GM19455 (cell line): ENCODE measurements around the gene ATAD5.
"Not testable (repeated sequence)": the region's sequence is repeated elsewhere in the genome, so short reads cannot be mapped to it uniquely, and the experiment has no call there.

Experiments
- ATAC-seq: cut with Tn5 transposase; IDR thresholded peaks from one replicate; pipeline ENCODE4 v1.9.1; 2021; ENCODE audit not compliant: unreplicated experiment

ATAD5 gene

DNA sequence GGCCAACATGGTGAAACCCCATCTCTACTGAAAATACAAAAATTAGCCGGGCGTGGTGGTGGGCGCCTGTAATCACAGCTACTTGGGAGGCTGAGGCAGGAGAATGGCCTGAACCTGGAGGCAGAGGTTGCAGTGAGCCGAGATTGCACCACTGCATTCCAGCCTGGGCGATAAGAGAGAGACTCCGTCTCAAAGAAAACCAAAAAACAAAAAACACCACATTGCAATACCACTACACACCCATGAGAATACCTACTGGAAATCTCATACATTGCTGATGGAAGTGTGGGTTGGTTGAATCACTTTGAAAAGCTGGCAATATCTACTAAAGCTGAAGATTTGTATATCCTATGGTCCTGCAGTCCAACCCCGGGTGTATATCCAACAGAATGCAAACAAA, 78.4 kb downstream of the ATAD5 start:
- ATAC-seq: not testable (repeated sequence)

DNA sequence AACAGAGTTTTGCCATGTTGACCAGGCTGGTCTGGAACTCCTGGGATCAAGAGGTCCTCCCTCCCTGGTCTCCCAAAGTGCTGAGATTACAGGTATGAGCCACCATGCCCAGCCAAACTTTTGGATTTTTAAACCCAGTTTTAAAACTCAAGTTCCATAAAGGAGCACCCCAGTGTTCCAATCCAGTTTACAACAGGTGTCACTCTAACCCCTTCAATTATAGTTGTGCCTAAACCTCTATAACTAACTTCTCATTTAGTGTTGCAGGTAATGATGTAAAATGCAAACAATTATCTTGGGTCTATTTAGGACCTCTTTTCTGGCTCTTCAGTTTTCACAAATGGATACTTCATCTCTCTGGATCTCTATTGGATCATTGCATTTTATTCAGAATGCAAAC, 82.2 kb downstream of the ATAD5 start:
- ATAC-seq: no peak

DNA sequence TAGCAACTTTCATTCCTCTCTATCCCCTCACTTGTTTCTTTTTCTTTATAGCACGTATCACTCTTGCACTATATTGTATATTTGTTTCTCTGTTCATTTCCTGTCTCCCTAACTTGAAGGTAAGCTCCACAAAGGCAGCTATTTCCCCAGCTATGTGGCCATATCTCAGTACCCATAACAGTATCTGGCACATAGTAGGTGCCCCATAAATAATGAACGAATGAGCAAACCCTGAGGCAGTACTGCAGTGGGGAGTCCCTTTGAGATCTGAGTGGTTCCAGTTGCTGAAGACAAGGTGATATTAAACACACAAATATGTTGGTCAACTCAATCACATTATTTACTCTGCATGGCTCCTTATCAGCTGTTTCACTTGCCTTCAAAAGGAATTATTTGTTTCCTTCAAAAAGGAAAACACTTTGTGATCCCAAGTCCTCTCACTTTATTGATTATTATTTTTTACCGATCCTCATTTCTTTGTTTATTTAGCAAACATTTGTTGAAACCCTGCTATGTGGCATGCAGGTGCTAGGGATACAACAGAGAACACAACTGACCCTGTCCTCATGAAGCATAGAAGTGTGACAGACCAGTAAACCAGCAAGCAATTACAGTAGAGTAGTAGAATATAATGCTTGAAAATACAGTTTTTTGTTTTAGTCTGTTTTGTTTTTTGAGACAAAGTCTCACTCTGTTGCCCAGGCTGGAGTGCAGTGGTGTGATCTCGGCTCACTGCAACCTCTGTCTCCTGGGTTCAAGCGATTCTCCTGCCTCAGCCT, 84.3 kb downstream of the ATAD5 start:
- no peak for ATAC-seq

DNA sequence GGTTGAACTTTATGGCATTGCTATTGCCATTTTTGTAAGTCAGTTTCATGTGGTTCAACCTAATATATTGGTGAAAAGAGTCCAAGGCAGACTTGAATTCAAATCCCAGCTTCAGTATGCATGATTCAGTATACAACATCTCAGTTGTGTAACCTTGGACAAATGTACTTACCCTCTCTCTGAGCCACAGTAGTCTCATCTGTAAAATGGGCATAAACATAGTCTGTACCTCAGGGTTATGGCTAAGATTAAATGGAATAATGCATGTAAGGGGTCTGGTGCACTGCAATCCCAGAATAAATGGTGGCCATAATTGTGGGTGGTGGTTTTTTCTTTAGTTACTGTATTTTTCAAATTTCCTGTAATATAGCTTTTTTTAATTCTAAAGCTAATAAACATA, 85.3 kb downstream of the ATAD5 start:
- no peak for ATAC-seq

DNA sequence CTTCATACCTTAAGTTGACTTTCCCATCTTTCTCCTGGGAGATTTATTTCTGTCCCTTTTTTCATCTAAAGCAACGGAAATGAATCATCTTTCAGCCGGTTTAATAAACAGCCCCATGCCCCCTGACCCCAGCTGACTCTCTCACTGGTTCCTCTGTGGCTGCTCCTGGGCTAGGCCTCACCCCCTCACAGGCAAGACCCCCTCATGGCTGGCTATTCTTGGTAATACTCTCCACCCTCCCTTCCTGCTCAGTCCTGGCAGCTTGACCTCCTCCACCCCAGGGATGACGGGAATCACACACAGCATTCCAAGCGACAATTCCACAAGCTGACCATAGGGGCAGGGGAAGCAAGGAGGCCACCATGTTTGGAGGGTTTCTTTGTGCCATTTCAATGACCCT, 88.5 kb downstream of the ATAD5 start:
- no peak for ATAC-seq

DNA sequence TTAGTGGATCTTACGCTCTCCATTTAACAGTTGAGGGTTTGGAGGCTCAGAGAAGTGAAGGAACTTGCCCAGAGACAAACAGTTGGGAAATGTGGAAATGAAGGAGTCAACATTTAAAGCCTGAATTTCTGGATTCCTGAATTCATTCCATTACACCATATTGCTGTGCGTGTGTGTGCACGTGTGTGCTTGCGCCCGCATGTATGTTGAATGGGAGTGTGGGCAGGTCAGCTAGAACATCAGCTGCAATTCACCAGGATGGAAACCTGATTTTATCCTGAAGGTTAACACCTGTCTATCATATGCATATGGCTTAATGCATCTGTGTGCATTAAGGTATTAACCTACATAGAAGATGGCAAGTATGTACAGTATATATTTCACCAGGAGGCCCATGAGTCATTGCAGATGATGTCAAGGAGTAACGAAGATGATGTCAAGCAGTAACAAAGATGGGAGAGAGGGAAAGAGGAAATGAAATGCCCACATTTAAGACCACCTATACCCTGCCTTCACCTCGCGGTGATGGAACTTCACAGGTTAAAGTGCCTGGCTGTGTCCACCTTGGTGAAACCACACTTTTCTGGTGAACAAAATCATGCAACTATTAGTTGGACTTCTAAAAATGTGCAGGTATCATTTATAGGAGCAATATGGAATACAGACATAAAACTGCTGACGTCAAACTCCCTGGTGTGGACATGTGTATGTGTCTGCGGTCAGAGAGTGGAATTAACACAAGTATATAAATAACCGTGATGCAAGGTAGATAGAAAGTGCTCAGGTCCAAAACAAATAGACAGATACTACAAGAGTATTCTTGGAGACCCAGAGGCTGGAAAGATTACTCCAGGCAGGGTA, 89.1 kb downstream of the ATAD5 start:
- ATAC-seq: no peak

DNA sequence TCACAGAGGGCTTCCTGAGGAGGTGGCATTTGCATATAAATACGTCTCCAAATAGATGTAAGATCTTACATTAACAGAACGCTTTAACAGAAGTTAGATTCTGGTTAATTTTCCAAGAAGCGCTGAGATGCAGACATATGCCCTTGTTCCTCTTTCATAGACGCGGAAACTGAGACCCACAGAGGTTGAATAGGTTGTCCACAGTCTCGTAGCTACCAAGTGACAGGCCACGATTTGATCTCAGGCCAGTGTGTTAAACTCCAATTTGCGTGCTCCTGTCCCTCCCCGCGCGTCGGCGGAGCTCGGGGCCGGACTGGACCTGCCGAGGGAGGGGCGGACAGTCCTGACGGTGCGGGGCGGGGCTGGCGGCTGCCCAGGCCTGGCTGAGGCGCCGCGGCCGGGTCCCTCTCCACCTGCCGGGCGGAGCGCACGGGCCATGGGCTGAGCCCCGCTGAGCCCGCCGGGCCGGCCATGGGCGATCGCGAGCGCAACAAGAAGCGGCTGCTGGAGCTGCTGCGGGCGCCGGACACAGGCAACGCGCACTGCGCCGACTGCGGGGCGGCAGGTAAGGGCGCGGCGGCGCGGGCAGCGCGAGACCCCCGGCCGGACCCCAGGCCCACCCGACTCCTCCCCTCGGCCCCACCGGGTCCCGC, 89.9 kb downstream of the ATAD5 start, which contains the start of gene ADAP2:
TSS of gene ADAP2 (plus strand) at position 402 of the 653 bp plus-strand sequence. CDS start at position 472, 70 bp downstream.
- ATAC-seq: no peak

DNA sequence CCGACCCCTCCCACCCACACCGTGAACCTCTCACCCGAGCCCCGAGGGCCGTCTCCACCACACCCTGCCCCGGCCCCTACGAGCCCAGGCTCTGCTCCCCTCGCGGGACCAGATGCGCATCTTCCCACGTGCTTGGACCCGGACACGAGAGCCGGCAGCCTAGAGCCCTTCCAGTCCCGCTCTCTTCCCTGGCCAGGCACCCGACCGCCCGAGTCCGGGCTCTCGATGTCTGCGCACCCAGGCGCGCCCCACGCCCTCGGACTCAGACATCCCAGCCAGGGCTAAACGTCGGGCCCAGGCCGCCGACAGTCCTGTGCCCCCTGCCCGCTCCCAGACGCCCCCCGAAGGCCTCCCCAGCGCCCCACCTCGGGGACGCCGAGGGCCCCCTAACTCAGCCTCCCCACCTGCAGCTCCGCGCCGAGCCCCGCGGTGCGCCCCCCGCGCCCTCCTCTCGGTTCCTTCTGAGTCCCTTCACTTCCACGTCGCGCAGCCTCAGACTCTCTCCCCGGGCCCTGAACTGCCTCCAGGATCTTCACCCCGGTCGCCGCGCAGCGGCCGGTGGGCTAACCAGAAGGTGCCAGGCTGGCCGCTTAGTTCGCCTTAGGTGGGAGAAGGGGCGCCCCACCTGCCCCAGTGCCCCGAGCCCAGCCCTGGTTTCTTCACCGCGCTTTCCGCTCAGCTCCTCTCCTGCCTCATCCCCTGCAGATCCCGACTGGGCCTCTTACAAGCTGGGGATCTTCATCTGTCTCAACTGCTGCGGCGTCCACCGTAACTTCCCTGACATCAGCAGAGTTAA, 90.7 kb downstream of the ATAD5 start:
- no peak for ATAC-seq

DNA sequence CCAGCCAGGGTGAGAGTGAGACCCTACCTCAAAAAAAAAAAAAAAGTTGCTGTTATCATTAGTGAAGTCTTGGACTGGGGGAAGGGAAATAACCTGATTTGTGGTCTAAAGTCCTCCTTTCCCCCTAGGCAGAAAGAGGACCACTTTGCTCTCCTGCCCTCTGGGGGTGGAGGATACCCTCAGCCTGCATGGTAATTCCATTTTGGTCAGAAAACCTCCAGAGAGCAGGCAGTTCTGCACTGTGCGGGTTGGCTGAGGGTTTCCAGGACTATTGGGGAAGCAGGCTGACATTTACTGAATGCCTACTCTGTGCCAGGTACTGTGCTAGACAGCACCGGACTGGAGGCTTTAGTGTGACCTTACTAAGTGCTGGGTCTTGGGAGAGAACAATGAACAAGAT, 92.6 kb downstream of the ATAD5 start:
- ATAC-seq: no peak

DNA sequence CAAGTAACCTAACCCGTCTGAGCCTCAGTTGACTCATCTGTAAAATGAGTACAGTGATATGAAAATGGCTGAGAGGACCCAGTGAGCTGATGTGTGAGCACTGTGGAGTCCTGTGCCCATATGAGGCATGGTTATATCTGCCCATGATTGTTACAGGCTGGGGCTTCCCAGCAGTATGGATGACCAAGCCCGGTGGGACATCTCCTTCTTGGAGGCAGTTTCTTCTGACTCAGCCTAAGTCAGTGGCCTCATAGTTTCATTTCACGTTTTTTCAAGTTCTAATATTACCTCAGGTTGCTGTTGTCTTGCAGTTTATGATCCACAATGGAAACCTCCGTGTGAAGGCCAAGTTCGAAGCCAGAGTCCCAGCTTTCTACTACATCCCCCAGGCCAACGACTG, 94.8 kb downstream of the ATAD5 start:
- no peak for ATAC-seq

DNA sequence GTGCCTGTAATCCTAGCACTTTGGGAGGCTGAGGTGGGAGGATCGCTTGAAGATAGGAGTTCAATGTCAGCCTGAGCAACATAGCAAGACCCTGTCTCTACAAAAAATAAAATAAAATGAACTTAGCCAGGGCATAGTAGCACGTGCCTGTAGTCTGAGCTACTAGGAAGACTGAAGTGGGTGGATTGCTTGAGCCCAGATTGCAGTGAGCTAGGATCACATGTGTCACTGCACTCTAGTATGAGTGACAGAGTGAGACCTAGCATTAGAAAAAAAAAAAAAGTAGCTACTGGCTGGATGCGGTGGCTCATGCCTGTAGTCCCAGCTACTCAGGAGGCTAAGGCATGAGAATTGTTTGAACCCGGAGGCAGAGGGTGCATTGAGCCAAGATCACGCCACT, 96.0 kb downstream of the ATAD5 start:
- ATAC-seq: no peak

DNA sequence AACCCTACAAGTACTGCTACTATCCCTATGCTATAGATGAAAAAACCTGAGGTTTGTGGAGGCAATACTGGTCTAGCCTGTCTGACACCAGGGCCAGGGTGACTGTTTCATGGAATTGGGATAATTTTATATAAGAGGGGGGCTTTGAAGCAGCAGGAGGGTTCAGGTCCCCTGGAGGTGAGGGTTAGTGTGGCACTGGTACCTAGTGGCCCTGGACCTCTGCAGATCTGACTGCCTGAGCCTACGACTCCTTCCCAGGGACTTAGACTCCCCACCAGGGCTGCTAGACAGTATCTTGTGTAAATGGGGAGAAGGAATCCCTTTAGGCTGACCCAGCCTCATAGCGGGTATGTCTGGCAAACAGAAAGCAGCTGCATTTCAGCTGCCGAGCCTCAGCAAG, 96.8 kb downstream of the ATAD5 start:
- ATAC-seq: no peak

DNA sequence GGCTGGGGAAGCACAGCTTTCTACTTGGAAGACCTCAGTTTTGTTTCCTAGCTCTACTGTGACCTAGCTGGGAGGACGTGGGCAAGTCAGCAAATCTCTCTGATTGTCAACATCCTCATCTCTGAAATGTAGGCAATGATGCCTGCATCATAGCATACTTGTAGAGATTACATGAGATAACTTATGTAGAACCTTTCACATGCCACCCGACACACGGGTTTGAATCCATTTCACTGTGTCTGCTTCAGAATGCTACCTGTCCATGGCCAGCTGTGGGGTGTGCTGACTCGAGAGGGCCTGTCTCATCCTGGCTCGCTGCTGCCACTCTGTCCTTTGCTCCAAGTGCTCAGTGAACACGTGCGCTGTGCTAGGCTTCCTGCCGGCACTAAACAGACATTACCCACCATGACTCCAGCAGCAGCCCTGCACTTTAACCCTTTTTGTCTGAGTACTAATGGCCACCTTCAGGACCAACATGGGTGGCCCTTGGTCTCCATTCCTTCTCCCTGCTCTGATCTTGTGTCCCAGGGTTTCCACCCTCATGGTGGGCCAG, 97.4 kb downstream of the ATAD5 start:
- no peak for ATAC-seq

DNA sequence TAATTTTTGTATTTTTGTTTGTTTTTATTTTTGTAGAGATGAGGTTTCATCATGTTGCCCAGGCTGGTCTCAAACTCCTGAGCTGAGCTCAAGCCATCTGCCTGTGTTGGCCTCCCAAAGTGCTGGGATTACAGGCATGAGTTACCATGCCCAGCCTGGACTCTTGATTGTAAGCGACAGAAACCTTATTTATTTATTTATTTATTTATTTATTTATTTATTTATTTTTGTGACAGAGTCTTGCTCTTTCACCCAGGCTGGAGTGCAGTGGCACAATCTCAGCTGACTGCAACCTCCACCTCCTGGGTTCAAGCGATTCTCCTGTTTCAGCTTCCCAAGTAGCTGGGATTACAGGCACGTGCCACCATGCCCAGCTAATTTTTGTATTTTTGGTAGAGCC, 98.1 kb downstream of the ATAD5 start:
- not testable (repeated sequence) for ATAC-seq

DNA sequence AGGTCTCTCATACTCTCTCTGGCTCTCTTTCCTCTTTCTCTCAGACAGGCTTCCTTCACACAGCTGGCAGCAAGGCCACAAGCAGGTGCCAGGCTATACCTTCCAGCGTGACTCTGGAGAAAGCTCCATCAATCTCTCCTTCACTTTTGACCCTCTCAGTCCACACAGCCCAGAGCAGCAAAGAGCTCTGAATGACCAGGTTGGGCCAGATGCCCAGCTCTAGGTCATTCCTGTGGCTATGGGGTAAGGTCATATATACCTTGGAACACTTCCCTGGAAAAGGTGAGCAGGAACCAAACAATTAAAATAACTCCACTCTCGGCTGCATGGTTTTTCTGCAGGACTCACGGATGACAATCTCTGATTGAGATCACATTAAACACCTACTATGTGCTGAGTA, 98.7 kb downstream of the ATAD5 start:
- no peak for ATAC-seq

DNA sequence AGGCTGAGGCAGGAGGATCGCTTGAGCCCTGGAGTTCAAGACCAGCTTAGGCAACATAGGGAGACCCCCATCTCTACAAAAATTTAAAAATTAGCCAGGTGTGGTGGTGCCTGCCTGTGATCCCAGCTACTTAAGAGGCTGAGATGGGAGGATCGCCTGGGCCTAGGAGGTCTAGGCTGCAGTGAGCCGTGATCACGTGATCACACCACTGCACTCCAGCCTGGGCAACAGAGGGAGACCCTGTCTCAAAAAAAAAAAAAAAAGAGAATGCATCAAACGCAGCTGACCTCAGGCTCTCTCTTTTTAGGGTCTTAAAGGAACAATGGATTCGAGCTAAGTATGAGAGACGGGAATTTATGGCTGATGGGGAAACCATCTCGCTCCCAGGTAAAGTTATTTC, 99.8 kb downstream of the ATAD5 start:
- not testable (repeated sequence) for ATAC-seq

DNA sequence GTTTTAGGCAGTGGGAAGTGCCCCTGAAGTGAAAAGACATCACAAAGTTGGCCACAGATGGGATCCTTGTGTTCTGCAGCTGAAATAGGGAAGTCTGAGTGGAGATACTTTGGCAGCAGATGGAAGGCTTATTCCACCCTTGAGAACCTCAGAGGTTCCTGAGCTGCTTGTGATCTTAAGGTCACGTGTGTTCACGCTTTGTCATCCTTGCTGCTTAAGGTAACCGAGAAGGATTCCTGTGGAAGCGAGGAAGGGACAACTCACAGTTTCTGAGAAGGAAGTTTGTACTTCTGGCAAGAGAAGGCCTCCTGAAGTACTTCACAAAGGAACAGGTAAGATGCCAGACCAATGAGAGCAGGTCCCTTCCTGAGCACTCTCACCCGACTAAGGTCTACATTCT, 102.2 kb downstream of the ATAD5 start:
- no peak for ATAC-seq

DNA sequence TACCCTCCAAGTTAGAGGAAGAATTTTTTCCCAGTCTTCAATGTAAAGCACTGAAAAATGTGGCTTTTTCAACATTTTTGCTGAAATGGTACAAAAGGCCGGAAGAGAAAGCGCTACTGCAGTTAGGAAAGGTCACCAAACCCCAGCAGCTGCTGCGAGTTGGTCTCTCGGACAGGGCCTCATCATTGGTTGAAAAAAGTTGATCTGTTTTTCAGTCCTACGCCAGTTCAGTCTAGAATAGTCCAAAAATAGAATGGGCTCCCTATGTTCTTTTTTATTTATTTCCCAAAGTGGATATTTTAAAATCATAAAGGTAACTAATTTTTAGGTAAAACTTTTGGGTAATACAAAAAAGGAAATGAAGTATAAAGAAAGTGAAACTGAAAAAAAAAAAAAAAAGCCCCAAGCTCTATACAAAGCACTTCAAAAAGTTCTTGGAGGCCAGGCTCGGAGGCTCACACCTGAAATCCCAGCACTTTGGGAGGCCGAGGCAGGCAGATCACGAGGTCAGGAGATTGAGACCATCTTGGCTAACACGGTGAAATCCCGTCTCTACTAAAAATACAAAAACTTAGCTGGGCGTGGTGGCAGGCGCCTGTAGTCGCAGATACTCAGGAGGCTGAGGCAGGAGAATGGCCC, 107.4 kb downstream of the ATAD5 start:
- ATAC-seq: no peak

DNA sequence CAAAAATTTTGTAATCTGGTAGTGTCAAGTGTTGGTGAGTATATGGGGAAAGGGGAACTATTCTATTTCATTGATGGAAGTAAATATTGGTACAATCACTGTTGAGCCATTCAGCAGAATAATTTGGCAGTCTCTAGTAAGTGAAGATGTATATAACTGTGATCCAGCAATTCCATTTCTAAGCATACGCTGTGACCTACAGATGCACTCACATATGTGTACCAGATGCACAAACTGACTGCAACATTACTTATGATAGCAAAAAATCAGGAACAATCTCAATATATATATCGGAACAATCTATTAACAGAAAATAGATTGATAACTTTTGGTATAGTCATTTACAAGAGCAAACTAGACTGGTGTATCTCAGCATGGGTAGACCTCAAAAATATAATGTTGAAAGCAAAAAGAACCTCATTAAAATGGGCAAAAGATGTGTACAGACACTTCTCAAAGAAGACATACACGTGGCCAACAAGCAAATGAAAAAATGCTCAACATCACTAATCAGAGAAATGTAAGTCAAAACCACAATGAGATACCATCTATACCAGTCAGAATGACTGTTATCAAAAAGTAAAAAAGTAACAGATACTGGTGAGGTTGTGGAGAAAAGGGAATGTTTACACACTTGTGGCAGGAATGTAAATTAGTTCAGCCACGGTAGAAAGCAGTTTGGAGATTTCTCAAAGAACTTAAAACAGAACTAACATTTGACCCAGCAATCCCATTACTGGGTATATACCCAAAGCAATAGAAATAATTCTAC, 110.7 kb downstream of the ATAD5 start:
- no peak for ATAC-seq
